GM21529 (cell line): ENCODE results near the gene EHD2.
"Not testable (repeated sequence)": the region's sequence is repeated elsewhere in the genome, so short reads cannot be mapped to it uniquely, and the experiment has no call there.

Source experiments
- ATAC-seq: cut with Tn5 transposase; IDR thresholded peaks from one replicate; pipeline ENCODE4 v1.9.1; 2021; ENCODE audit not compliant: unreplicated experiment

Gene EHD2

GRCh38 chr19:47713046-47714021, at the start of gene EHD2:
Gene EHD2 (plus strand): TSS chr19:47713422. CDS start chr19:47716613, 3,191 bp downstream.
- ATAC-seq, result no peak

GRCh38 chr19:47663435-47663910, 49.7 kb upstream of the EHD2 start:
- no peak for ATAC-seq

- ATAC-seq, result no peak
These were observed 49.1 kb upstream of the EHD2 start for GRCh38 chr19:47663911-47664771.

GRCh38 chr19:47668556-47668955, 44.7 kb upstream of the EHD2 start:
- ATAC-seq, result not testable (repeated sequence)

- ATAC-seq, result no peak
These were observed 42.5 kb upstream of the EHD2 start for GRCh38 chr19:47670736-47671135.

- ATAC-seq, result no peak
These were observed 41.7 kb upstream of the EHD2 start for GRCh38 chr19:47671499-47671898.

- no peak for ATAC-seq
These were observed 39.8 kb upstream of the EHD2 start for GRCh38 chr19:47673426-47673825.

GRCh38 chr19:47674548-47674947, 38.7 kb upstream of the EHD2 start:
- ATAC-seq, result no peak

- ATAC-seq, result no peak
These were observed 38.0 kb upstream of the EHD2 start for GRCh38 chr19:47675271-47675670.

- no peak for ATAC-seq
These were observed 37.4 kb upstream of the EHD2 start for GRCh38 chr19:47675859-47676258.

- ATAC-seq, result no peak
These were observed 36.4 kb upstream of the EHD2 start for GRCh38 chr19:47676811-47677210.

GRCh38 chr19:47679251-47679900, 33.8 kb upstream of the EHD2 start:
- ATAC-seq, result no peak

GRCh38 chr19:47679922-47680857, 33.0 kb upstream of the EHD2 start:
- ATAC-seq, result no peak

- ATAC-seq, result no peak
These were observed 32.3 kb upstream of the EHD2 start for GRCh38 chr19:47680858-47681332.

GRCh38 chr19:47681388-47681787, 31.8 kb upstream of the EHD2 start:
- ATAC-seq, result no peak

- ATAC-seq, result no peak
These were observed 31.3 kb upstream of the EHD2 start for GRCh38 chr19:47681936-47682335.

GRCh38 chr19:47682939-47683338, 30.3 kb upstream of the EHD2 start:
- no peak for ATAC-seq

GRCh38 chr19:47686679-47687450, 26.4 kb upstream of the EHD2 start:
- ATAC-seq, result no peak

- ATAC-seq, result no peak
These were observed 25.3 kb upstream of the EHD2 start for GRCh38 chr19:47687906-47688305.
